Activated T-helper 9 cell treated with anti-CD3 and anti-CD28 coated beads, Interleukin-2, amount 50 U/mL, for 16 hours (primary cell): ENCODE data around the gene IFNA5.

Experiments used
- DNase-seq: peaks from one replicate; pipeline ENCODE4 v3.0.0-alpha.2; 2020; ENCODE audit warnings: low read depth

IFNA5 gene

DNA sequence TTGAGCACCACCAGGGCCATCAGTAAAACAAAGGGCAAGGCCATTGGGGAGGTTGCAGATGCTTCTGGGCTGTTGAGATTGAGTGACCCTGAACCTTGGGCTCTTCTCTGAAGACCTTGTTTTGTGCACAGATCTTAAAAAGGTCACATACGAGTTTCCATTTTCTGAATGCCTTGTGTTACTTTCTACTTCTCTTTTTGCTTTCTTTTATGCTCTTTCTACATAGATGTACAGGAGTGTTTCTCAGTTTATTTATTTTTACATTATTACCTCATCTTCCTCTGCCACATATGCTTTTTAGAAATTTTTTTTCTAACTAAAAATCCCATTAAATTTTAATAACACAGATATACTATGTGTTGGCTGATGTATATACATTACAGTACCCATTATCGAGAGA, at the start of gene IFNA5:
Gene IFNA5, minus strand, starts transcription at position 101 of the 400 bp plus-strand sequence. Its CDS starts 57 bp downstream, at position 44.
- DNase-seq: no peak

DNA sequence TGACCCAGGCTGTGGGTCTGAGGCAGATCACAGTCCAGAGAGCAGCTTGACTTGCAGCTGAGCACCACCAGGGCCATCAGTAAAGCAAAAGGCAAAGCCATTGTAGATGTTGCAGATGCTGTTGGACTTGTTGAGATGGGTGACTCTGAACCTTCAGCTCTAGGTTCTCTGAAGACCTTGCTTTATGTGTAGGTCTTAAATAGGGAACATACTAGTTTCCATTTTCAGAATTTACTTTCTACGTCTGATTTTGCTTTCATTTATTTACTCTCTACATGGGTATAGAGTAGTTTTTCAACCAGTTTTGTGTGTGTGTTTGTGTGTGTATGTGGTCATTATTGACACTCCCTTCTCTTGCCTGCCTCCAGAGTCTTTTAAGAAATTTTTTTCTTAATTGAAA, 45.7 kb upstream of the IFNA5 start, which contains the start of gene IFNA6:
Gene IFNA6, minus strand, starts transcription at position 101 of the 400 bp plus-strand sequence. Its CDS starts 0 bp downstream, at position 101.
- no peak for DNase-seq

DNA sequence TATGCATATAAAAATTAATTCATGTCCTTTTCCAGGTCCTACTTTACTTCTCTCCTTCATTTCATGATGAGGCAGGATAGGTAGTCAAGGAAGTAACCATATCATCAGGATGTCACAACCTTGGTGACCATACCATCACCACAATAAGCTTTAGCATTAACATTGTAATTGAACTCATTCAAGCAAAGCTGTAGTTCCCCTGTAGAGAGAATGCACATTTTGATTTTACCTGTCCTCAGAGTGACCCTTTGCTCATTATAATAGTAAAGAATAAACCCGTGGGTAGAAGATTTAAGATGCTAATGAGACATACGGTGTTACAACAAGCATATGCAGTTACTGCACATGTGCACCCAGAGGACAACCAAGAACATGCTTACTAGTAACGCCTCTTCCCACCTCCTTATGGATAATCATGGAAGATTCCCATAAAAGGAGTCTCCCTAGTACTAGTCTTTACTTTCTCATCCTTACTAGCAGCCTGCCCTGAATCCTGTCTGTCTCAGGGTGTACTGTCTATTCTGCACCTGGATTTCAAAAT, 43.4 kb upstream of the IFNA5 start:
- DNase-seq: no peak

DNA sequence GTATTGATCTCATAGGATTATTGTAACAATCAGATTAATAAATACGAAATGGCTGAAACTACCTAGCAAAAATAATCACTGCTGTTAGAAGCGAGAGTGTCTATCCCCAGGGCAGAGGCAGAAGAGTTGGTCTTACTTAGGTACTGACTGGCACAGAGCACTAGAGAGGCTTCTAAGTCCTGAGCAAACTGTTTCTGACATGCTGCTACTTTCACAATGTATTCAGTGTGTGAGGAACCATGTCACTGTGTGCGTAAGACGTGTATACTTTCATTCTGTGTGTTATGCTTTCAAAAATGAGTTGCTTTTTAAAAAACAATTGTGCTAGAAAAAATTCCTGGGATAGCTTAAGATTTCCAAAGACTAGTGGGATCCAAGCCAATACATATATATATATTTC, 35.6 kb upstream of the IFNA5 start:
- DNase-seq: no peak

DNA sequence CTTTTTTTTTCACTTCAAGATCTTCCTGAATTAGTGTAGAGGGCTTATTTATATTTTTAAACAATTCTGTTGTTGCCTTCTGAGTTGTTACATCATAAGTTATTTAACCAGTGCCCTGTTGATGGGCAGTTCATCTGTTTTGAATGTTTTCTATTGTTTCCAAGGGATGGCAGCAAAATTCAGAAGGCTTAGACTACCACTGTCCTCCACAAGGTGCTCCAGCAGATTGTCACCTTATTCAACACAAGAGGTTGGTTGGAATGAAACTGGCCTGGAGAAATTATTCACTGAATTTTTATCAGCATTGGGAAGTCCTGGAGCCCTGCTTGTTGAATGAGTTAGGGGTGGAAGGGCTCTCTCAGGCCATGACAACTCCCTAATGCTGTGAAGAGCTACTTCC, 31.3 kb upstream of the IFNA5 start:
- no peak for DNase-seq

DNA sequence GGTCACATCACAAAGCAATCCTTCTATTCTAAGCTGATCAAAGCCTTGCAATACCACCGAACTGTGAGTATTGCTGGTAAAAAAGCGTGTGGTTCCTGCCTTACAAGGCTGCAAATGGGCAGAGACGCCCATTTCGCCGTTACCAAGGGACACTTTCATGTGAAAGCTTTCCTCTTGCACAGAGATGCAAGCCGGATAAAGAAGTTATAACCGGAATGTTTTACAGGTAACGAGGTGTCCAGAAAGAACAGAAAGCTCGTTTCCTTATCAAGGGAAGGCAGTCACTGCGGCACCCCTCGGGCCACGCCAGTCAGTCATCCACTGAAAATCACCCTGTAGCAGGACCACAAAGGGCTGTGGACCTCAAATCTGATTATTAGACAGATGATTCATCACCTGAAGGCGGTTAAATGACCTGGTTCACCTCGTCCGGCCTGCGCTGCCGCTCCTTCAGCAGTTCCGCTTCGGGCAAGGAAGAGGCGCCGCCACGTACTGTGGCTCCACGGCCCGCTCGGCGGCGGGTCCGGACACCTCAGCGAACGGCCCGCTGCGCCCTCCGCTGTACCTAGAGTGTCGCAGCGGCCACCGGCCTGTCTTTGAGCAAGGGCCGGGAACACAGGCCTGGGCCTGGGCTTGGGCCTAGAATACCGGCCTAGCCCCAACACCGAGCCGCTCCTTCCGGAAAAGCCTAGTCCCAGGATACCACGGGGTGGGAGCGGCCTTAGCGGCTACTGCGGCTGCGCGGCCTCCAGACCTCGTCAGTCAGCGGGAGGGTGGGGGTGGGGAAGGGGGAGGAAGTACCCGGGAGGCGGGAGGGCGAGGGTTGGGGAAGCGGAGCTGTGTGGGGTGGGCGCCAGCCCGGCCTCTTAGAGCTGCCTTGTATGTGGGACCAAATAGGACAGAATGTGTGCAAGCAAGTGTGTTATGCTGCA, 29.9 kb upstream of the IFNA5 start, which contains the start of gene KLHL9:
Gene KLHL9, minus strand, starts transcription at position 704 of the 932 bp plus-strand sequence. Its CDS starts 545 bp downstream, at position 159.
- DNase-seq: peak; percentile 81

DNA sequence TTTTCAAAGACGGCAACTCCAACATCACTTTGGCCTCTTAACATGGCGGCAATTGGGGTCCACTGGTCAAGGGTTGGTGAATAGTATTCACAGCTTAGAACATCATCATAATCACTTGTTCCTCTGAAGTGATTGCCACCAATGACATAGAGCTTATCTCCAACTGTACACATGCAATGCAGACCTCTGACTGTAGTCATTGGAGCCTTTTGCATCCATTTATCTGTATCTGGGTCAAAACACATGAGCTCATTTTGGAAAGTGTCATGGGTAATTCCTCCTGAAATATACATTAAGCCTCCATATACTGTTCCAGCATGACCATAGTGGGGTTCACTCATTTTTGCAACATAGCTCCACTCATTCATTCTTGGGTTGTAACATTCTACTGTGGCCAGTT, 28.1 kb upstream of the IFNA5 start:
- DNase-seq: no peak

DNA sequence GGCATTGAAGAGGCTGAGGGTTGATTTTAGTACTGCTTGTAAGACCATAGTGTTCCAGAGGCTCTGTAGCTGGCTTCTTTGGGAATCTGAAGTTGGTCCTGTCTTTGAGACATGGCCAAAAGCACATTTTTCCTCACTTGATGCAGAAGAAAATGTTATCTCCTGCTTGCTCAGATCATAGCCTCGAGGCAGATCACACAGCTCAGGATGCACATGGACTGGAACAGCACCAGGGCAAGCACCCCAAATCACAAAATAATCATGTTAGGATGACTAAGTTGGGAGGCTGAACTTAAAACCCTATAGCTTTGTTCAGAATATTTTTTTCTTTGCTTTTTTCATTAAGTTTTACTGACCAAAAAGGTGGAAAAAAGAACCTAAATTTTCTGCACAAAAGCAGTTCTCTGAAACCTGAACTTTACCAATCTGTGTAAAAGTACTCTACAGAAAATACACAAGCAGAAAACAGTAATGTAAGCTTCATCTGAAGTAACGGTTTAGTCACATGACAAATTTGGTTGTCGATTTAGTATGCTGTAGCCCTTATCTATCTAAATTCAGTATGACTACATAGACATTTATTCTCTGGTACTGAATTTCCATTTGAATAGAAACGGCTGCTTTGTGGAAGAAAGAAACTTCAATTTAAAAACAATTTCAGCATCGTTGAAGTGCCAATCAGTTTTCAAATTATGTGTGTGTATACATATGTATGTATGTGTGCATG, 26.7 kb upstream of the IFNA5 start:
- no peak for DNase-seq

DNA sequence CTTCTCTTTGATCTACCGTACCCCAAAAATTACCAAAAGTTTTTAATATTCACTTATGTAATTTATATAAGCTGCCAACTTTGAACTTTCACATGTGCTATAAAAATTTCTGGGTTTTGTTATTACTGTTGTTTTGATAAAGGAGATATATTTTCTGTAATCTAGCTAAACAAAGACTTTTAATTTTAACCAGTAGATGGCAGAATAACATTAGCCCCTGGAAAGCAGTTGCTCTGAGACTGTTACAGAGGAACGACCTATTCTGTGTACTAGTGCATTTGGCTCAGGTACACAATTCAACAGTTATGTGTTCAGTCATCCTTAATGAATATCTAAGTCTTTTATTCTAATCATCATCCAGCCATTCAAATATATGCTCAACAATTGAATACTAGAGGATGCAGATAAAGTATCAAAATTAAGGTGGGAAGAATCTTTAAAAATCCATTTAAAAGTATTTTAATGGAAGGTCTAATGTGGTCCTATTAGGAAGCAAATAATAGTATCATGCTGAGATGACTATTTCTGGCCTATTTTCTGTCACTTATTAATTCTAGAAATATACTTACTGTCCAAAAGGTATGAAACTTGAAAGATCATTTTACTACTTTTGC, 21.5 kb upstream of the IFNA5 start:
- no peak for DNase-seq

DNA sequence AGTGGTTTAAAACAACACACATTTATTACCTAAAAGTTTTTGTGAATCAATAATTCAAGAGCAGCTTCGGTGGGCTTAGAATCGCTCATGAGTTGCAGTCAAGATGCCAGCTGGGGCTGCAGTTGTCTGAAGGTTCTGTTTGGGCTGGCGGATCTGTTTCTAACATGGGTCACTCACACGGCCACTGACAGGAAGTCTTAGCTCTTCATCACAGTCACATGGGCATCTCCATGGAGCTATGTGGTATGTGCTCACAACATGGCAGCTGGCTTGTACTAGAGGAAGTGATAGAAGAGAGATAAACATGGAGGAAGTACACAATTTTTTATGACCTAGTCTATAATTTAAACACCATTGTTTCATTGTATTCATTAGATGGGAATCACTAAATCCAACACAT, 18.9 kb upstream of the IFNA5 start:
- no peak for DNase-seq

DNA sequence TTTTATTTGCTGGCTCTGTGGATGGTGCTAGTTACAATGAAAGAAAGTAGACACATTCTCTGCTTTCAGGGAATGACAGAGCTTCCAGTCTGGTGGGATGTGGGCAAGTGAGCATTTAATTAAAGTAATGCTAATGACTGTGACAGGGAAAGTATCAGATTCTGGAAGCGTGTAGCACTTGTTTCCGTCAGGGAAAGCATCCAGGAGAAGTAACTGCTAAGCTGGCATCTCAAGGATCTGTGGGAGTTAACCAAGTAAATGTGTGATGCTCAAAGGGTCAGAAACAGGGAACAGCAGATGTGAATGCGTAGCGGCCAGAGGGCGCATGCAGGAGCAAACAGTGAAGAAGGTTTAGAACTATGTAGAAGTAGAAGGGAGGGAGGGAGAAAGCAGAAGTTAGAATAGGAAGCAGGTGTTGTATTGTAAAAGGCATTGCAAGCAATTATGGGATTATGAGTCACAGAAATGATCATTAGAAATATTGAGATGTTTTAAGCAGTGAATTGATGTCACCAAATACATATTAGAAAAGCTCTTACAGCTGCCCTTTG, 17.9 kb upstream of the IFNA5 start:
- no peak for DNase-seq

DNA sequence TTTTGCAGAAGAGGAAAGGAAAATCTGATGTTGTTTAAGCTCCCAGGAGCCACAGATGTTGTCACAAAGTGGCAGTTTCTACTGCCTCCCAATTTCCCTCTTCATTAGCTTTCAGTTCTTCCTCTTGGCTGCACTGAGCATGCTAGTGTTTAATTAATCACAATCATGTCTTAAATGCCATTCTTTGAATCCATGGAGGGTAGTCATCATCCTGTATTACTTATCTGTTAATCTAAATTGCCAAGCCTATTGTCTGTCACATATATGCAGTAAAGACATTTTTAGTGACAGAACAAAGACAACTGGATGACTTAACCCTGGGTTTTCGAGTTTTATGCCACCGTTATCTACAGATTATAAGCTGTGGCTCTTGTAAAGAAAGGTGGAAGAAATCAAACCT, 15.4 kb upstream of the IFNA5 start:
- DNase-seq: no peak

DNA sequence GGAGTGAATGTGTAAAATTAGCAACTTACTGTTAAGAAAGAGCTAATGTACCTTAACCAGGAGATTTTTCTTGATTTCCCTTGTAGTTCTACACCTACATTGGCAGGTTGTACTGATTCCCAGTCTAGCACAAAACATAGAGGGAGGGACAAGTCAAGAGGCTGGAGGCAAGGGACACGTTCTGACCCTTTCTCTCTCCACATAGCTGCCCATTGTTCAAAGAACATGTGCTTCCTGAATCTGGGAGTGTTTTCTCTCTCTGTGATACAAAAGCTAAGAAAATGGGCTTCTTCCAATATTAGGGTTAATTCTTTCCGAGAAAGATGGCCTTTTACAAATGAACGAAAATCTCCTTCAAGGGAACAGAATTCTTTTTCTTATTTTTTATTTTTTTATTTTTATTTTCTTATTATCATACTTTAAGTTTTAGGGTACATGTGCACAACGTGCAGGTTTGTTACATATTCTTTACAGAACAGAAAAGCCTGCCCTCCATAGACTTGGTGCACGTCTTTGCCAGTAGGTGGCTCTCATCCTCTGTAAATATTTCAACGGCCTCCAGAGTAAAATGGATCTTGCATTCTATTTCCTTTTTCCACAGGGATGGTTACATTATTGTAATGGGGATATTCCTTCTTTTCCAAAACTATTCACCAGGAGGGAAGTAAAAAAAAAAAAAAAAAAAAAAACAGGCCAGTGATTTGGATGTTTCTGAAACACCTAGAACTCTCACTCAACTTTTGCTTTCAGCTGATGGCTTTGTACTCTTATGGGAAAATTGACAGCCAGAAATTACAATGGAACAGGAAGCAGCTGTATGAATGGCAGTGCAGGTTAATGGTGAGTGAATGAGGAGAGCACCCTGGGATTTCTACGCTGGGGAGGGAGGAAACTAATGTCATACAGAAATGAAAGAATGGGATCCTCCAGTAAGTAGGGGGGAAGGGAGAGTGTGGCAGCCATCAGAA, 13.1 kb upstream of the IFNA5 start:
- DNase-seq: no peak

DNA sequence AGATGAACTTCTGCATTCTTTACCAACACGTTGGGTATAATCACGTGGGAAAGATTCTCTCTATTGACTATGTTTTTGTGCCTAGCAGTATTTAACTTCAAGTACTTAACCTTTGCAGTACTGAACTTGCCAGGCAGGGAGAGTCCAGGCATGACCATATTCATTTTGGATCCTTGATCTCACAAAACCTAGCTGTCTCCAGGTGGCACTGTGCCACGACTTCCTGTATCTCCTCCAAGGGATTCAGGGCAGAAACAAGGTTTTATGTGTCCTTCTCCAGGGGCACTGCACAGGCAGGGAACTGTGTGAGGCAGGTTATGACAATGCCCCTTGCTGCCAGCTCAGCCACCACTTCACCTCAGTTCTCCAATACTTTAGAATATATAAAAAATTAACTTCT, 11.7 kb upstream of the IFNA5 start:
- DNase-seq: no peak

DNA sequence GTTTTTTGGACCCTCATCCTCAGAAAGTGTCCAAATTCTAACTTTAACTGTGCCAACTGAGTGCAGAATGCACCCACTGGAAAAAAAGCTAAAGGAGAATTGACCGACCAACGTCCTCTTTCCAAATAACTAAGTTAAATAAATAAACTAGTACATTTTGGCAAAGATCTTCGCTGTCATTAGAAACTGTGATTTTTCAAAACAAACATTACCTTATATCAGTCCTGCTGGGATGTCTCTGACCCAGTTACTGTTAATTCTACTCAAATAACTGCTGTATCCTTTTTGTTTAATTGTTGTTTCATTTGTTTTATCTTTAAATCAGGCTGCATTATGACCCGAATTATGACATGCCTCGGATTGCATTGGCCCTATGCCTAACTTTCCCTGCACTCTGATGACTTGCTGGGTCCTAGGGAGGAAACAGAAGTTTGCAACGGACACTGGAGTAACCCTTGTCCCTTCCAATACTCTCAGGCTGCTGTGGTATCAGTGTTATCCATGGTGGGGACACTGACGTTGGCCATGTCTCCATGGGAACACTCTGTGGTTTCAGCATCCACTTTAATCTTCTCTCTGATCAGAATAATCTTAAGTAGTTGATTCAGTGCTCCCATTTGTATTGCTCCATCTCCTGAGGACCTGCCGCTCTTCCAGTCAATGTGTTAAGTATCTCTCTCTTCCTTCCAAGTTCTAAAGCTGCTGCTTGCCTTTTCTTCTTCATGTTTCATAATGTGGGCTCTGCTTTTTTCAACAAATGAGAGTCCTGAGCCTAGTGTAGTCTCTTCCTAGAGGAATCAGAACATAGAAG, 11.1 kb upstream of the IFNA5 start:
- DNase-seq: no peak

DNA sequence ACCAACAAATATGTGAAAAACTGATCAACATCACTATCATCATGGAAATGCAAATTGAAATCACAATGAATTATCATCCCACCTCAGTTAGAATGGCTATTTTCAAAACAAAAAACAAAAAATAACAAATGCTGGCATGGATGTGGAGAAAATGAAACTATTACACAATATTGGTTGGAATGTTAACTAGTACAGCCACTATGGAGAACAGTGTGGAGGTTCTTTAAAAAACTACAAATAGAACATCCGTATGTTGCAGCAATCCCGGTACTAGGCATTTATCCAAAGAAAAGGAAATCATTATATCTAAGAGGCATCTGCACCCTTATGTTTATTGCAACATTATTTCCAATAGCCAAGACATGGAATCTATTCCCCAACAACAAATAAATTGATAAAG, 9.0 kb upstream of the IFNA5 start:
- DNase-seq: no peak

DNA sequence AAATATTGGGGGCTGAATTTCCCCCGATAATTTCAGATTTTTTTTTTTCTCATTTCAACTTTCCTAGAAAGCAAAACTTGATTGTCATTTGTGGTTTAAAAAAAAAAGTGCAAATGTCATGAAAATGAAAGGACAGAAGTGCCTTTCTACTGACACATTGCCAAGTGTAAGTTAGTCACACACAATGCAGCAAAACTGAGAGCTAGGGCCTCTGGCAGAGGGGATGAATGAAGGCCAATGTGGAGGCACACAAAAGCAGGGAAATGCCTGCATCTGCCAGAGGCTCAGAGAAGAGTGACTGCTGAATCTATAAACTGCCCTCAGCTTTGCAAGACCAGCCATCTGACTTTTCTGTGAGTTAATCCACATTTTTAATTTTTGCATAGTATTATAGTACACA, 6.8 kb upstream of the IFNA5 start:
- DNase-seq: no peak

DNA sequence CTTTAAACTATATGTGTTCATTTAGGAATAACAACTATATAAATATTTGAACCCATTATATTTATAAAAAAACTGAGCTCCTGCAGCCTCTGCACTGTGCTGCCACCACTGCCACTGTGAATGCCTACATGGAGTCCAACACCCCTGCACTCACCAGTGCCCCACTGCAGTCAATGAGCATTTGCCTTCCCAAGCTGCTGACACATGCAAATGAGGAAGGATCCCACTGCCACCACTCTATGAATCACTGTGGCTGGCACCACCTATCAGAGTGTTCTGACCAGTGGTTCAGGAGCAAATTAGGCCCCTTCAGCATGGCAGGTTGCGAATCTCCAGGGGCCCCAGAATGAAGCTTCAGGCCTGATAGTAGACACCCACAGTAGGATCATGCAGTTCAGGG, 9.1 kb downstream of the IFNA5 start:
- no peak for DNase-seq

DNA sequence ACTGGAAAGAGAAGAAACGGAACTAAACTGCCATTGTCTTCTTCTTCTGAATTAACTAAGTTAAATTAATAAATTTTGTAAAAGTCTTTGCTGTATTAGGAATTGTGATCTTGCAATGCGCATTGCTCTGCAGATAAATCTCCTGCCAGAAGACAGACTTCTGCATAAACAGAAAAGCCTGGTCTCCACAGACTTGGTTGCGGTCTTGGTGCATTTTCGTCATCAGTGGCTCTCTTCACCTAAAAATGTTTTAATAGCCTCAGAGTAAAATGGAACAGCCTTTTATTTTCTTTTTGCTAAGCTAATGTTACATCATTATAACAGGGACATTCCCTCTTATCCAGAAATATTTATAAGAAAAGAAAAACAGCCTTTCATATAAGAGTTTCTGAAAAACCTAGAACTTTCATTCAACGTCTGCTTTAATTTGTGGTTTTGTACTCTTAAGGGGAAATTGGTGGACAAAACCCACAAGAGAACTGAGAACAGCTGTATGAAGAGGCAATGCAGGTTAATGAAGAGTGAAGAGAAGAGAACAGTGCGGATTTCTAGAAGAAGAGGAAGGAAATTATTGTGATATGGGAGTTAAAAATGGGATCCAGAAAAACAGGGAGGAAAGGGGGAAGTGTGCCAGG, 10.1 kb downstream of the IFNA5 start:
- no peak for DNase-seq
